NCI-H1436 (cell line): ENCODE results near the gene ABCB6.

Source experiments
- DNase-seq: peaks from one replicate; lab custom pipeline; 2025; lab: John Stamatoyannopoulos, UW

Gene ABCB6

GRCh38 chr2:219184121-219184520, 34.6 kb downstream of the ABCB6 start:
- no peak for DNase-seq

GRCh38 chr2:219183151-219183772, 35.5 kb downstream of the ABCB6 start:
- no peak for DNase-seq

- DNase-seq: no peak
These were observed 36.2 kb downstream of the ABCB6 start for GRCh38 chr2:219182331-219183150.

- DNase-seq: no peak
These were observed 37.2 kb downstream of the ABCB6 start for GRCh38 chr2:219181531-219181930.

GRCh38 chr2:219180961-219181360, 37.8 kb downstream of the ABCB6 start:
- no peak for DNase-seq

- DNase-seq: no peak
These were observed 38.9 kb downstream of the ABCB6 start for GRCh38 chr2:219179601-219180465.

GRCh38 chr2:219178377-219179175, 40.2 kb downstream of the ABCB6 start:
- no peak for DNase-seq

- DNase-seq: peak; percentile 85
These were observed 41.0 kb downstream of the ABCB6 start, which contains the start of gene RETREG2 for GRCh38 chr2:219177552-219178376. Gene RETREG2, plus strand, starts transcription at chr2:219178275. Its CDS starts 78 bp downstream, at chr2:219178353.

- DNase-seq: peak; percentile 72
These were observed 41.8 kb downstream of the ABCB6 start, which contains the start of gene CNPPD1 for GRCh38 chr2:219176818-219177551. Gene CNPPD1, minus strand, starts transcription at chr2:219176925. Its CDS starts 97 bp downstream, at chr2:219176828.

GRCh38 chr2:219175928-219176817, 42.6 kb downstream of the ABCB6 start:
- DNase-seq: no peak

- DNase-seq: no peak
These were observed 43.3 kb downstream of the ABCB6 start for GRCh38 chr2:219175486-219175885.

GRCh38 chr2:219174801-219175200, 44.0 kb downstream of the ABCB6 start:
- DNase-seq: no peak

GRCh38 chr2:219174146-219174545, 44.6 kb downstream of the ABCB6 start:
- no peak for DNase-seq

GRCh38 chr2:219173176-219173575, 45.6 kb downstream of the ABCB6 start:
- no peak for DNase-seq

GRCh38 chr2:219172231-219173154, 46.3 kb downstream of the ABCB6 start:
- DNase-seq: no peak

GRCh38 chr2:219171231-219171651, 47.5 kb downstream of the ABCB6 start:
- DNase-seq: peak; percentile 22

- DNase-seq: no peak
These were observed 48.7 kb downstream of the ABCB6 start, which contains the start of gene SLC23A3 for GRCh38 chr2:219169930-219170654. Gene SLC23A3, minus strand, starts transcription at chr2:219170029. Its CDS starts 45 bp downstream, at chr2:219169984.
